Kidney (tissue), 14 donors: ENCODE data around the gene HMG20A. TPM values are rescaled to one million over a fixed set of nuclear protein-coding genes. Genes with fewer than 3 reads are reported as not detected.
A peak's percentile ranks its signal among the peaks of the same experiment; 100 is the strongest.

Experiments used
- DNase-seq, 5 donors: peaks; one replicate each; pipeline ENCODE4 v3.0.0-alpha.2; 2013 to 2020
- FAIRE-seq: peaks from 2 replicates; lab custom pipeline; 2012; peaks lifted over from hg19 to GRCh38; lab: Jason Lieb, UNC
- H3K27ac ChIP-seq, 2 donors: one replicate each; pipeline ENCODE4 v1.7.0; 2013; ENCODE audit warnings: low read depth in 2 of 2, low read length in 2 of 2, inconsistent platforms in 1 of 2
- H3K27me3 ChIP-seq: one replicate; pipeline ENCODE4 v1.7.1; 2013; ENCODE audit warnings: low read length, inconsistent platforms; ENCODE audit not compliant: control insufficient read depth, insufficient read depth
- H3K36me3 ChIP-seq, 3 donors: one replicate each; pipeline versions ENCODE4 v1.7.0 to v1.7.1; 2013; ENCODE audit warnings: low read length in 3 of 3, control low read depth in 1 of 3, inconsistent platforms in 1 of 3; ENCODE audit not compliant: insufficient read depth in 3 of 3, control insufficient read depth in 2 of 3
- H3K4me1 ChIP-seq, 3 donors: one replicate each; pipeline versions ENCODE4 v1.7.0 to v1.7.1; 2013; ENCODE audit warnings: low read length in 3 of 3, inconsistent platforms in 1 of 3, low read depth in 1 of 3; ENCODE audit not compliant: control insufficient read depth in 2 of 3, insufficient read depth in 2 of 3
- H3K4me3 ChIP-seq, 3 donors: one replicate each; pipeline versions ENCODE4 v1.7.0 to v1.8.1; 2013; ENCODE audit warnings: low read length in 3 of 3, control low read depth in 1 of 3, inconsistent platforms in 1 of 3
- H3K9ac ChIP-seq, 3 donors: one replicate each; pipeline versions ENCODE4 v1.7.0 to v1.7.1; 2013; ENCODE audit warnings: low read length in 3 of 3, control low read depth in 1 of 3, inconsistent platforms in 1 of 3
- H3K9me3 ChIP-seq, 3 donors: one replicate each; pipeline versions ENCODE4 v1.7.0 to v1.7.1; 2013; ENCODE audit warnings: low read length in 3 of 3, control low read depth in 1 of 3, inconsistent platforms in 1 of 3; ENCODE audit not compliant: control insufficient read depth in 2 of 3, insufficient read depth in 1 of 3
- intact Hi-C: fragments of 100-400 bp; cut with DNase I; formaldehyde crosslinking; loops from one replicate; pipeline ENCODE4 v1.11.1; 2022
- polyA plus RNA-seq: library from polyadenylated mRNA; stranded (reverse); fragments of 350-450 nt; fragmentation: Illumina TruSeq; extraction: RNeasy Lipid Tissue Mini Kit (QIAGEN cat#74804); gene quantifications from one replicate; pipeline ENCODE4 v1.2.3, GENCODE V29; 2014; ENCODE audit warnings: low read depth, low replicate concordance; ENCODE audit not compliant: insufficient read depth
- total RNA-seq: library from RNA; stranded (reverse); fragmentation: NEBNext Ultra II Directional; extraction: Animal tissue kit (Norgen Biotek cat#: 25700); gene quantifications from one replicate; pipeline ENCODE4 v1.2.1, GENCODE V29; 2021
- TF ChIP-seq, protein P1 (sequence below): IDR thresholded peaks from 3 replicates; pipeline ENCODE4 v1.5.1; 2012; ENCODE audit warnings: mild to moderate bottlenecking, moderate library complexity, borderline replicate concordance; ENCODE audit not compliant: insufficient read depth; ENCODE audit errors: extremely low read depth
- donor health status: control.
- donor health status: control.
- donor health status: control.
- donor health status: control.
- donor health status: control.
- donor health status: DM: yes; HTN: yes; CAD: no.
- donor health status: Normal renal cell carcinoma (clear cell type).

HMG20A gene
- total and polyA plus RNA-seq, 2 donors from 2014 or later = 16.8 to 38.7 TPM

DNA sequence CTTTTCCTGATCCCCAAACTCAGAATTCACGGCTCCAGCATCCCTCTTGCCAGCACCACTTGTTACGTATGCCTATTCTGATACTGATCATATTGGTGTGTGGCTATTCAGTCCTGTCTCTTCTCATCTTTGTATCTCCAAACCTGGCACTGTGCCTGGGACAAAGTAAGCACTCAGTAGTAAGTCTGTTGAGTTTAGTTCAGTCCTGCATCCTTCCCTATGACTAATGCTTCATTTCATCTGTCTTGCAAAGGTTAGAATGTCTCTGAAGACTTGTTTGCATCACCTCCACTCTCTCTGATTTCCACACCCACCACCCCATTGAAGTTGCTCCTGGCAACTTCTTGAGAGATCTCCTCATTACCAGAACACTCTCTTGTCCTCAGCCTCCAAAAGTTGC, 80.3 kb downstream of the HMG20A start:
- H3K4me1 ChIP-seq = peaks cover 0 to 20% (median 19%) of the 10 kb centered on the region in 3 donors
- FAIRE-seq (no peak), DNase-seq (no peak)
- intact Hi-C loops = no loop called here
- H3K9me3 ChIP-seq = no peaks in the 10 kb centered on the region
- TF ChIP-seq, protein P1, sequence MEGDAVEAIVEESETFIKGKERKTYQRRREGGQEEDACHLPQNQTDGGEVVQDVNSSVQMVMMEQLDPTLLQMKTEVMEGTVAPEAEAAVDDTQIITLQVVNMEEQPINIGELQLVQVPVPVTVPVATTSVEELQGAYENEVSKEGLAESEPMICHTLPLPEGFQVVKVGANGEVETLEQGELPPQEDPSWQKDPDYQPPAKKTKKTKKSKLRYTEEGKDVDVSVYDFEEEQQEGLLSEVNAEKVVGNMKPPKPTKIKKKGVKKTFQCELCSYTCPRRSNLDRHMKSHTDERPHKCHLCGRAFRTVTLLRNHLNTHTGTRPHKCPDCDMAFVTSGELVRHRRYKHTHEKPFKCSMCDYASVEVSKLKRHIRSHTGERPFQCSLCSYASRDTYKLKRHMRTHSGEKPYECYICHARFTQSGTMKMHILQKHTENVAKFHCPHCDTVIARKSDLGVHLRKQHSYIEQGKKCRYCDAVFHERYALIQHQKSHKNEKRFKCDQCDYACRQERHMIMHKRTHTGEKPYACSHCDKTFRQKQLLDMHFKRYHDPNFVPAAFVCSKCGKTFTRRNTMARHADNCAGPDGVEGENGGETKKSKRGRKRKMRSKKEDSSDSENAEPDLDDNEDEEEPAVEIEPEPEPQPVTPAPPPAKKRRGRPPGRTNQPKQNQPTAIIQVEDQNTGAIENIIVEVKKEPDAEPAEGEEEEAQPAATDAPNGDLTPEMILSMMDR = no peak
- H3K4me3 ChIP-seq = no peak overlapping the region
- no peaks in the 10 kb centered on the region for H3K36me3 ChIP-seq
- H3K27me3 ChIP-seq = no peaks in the 10 kb centered on the region
- H3K9ac ChIP-seq = no peak overlapping the region
- no peak overlapping the region for H3K27ac ChIP-seq

DNA sequence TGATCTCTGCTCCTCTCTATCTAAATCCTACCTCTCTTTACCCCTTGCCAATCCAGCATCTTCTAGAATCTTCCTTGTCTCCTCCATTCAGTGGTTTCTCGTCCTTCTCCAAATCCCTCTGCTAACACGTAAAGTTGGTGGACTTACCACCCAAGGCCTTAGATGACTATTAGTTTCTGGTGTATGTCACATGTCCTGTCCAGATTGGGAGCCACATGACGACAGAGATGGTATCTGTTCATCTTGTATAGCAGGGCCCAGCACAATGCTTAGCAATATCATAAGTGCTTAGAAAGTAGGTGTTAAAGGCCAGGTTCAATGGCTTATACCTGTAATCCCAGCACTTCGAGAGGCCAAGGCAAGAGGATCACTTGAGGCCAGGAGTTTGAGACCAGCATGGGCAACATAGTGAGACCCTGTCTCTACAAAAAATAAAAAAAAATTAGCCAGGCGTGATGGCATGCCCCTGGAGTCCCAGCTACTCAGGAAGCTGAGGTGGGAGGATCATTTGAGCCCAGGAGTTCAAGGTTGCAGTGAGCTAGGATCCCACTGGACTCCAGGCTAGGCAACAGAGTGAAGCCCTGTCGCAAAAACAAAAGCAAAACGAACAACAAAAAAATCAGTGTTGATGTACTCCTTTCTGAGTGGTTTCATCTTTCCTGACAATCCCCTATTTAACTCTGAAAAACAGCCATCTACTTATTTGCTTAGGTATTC, 81.8 kb downstream of the HMG20A start:
- Histone ChIP-seq H3K27ac (no peak overlapping the region), H3K9ac (no peak overlapping the region), H3K27me3 (no peaks in the 10 kb centered on the region), H3K4me1 (peaks cover 0 to 20% (median 6%) of the 10 kb centered on the region in 3 donors), H3K36me3 (no peaks in the 10 kb centered on the region), H3K9me3 (no peaks in the 10 kb centered on the region), H3K4me3 (no peak overlapping the region)
- DNase-seq (no peak), FAIRE-seq (no peak)
- intact Hi-C loops = no loop called here
- TF ChIP-seq, protein P1 = no peak

DNA sequence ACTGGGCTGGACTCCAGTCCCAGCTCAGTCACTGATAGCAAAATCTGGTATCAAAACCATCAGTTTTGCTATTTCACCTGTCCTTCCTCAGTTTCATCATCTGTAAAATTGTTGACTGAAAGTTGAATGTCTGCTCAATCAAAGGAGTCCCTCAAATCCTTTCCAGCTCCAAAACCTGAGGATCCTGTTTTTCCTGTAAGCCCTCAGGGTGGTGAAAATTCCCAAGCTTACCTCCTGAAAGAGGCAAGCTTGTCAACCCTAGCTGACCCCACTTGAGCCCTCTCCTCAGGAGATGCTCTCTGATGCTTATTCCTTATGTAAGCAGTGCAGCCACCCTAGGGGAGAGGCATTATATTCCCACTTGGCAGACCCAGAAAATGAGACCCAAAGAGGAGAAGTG, 82.6 kb downstream of the HMG20A start:
- DNase-seq (peak in 1 of 5 donors; percentile 24), FAIRE-seq (no peak)
- Histone ChIP-seq H3K36me3 (no peaks in the 10 kb centered on the region), H3K4me3 (no peak overlapping the region), H3K27ac (no peak overlapping the region), H3K4me1 (peaks cover 0 to 23% (median 3%) of the 10 kb centered on the region in 3 donors), H3K9ac (no peak overlapping the region), H3K27me3 (no peaks in the 10 kb centered on the region), H3K9me3 (no peaks in the 10 kb centered on the region)
- intact Hi-C loops = no loop called here
- TF ChIP-seq, protein P1 = no peak
